ENCODE data around the gene IFT122. TPM values are rescaled to one million over a fixed set of nuclear protein-coding genes. Genes with fewer than 3 reads are reported as not detected.

The IFT122 gene
- total and polyA plus RNA-seq, 5 donors from 2014 or later: 2.5 to 19.3 (median 4.6) TPM

DNA sequence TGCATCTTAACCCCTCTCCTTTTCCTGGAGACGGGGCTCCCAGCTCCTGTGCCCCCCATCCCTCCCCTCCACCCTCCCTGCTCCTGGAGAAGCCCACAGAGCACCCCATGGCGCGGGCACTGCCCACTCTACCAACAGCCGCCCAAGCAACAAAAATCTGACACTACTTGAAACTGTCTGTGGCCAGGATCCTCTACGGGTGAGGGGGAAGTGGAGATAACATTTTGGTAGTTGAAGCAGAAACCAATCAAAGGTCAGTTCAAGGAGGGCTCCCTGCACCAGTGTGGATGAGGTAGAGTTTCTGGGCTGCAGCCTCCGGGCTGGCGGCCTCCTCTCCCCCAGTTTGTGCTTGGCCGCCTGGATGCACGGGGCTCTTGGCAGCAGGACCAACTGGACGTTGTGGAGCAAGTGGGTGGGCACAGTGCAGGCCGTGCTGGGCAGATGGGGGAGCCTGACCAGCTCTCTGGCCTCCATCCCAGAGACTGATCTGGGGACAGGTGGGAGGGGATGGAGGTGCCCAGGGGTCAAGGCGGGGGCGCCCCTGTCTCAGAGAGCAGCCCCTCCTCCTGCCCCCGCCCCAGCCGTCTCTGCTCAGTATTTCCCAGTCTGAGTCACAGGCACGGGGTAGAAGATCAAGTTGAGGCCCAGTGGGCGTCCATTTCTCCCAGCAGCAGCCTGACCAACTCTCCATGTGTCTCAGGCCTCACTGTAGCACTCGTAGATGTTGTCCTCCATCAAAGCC is 115.8 kb downstream of the IFT122 start:
- Histone ChIP-seq H3K36me3 (ENCODE audit: control insufficient read depth, insufficient read depth, low read length) (no peaks in the 10 kb centered on the region), H3K27me3 (ENCODE audit: control insufficient read depth, insufficient read depth, low read length) (no peaks in the 10 kb centered on the region), H3K4me1 (ENCODE audit: control insufficient read depth, insufficient read depth, low read length, poor library complexity, severe bottlenecking) (no peaks in the 10 kb centered on the region), H3K27ac (ENCODE audit: insufficient read depth, low read length, poor library complexity, severe bottlenecking) (no peak overlapping the region), H3K4me3 (ENCODE audit: low read depth, low read length) (no peak overlapping the region), H3K9me3 (ENCODE audit: control insufficient read depth in 2 of 2, low read length in 2 of 2) (no peaks in the 10 kb centered on the region)
- Mint-ChIP-seq H3K27me3 (peaks cover 9% of the 10 kb centered on the region), H3K9me3 (no peaks in the 10 kb centered on the region), H3K4me1 (peaks cover 0 to 7% (median 5%) of the 10 kb centered on the region in 4 donors), H3K36me3 (no peaks in the 10 kb centered on the region), H3K4me3 (no peak overlapping the region), H3K27ac (no peak overlapping the region)
- ATAC-seq (ENCODE audit: low read depth in 2 of 2) (no peak), DNase-seq (no peak)

DNA sequence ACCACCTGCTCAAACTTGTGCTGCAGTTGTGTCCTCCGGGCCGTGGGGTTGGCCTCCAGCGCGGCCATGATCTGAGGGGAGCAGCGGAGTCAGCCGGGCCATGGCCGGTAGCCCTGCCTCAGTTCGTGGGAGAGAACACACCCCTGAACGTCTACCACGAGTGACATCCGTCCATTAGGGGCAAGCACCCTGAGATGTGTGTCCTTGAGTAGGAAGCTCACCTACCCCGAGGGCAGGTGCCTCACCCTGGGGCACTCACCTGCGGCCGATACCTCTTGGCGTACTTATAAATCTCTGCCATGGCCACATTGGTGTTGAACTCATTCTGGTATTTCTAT is 116.3 kb downstream of the IFT122 start:
- no peak for ATAC-seq (ENCODE audit: low read depth in 2 of 2)
- no peak for DNase-seq
- Mint-ChIP-seq H3K9me3 (no peaks in the 10 kb centered on the region), H3K27ac (no peak overlapping the region), H3K4me1 (peaks cover 0 to 7% (median 5%) of the 10 kb centered on the region in 4 donors), H3K27me3 (peaks cover 9% of the 10 kb centered on the region), H3K36me3 (no peaks in the 10 kb centered on the region), H3K4me3 (no peak overlapping the region)
- Histone ChIP-seq H3K27ac (ENCODE audit: insufficient read depth, low read length, poor library complexity, severe bottlenecking) (no peak overlapping the region), H3K27me3 (ENCODE audit: control insufficient read depth, insufficient read depth, low read length) (no peaks in the 10 kb centered on the region), H3K4me1 (ENCODE audit: control insufficient read depth, insufficient read depth, low read length, poor library complexity, severe bottlenecking) (no peaks in the 10 kb centered on the region), H3K4me3 (ENCODE audit: low read depth, low read length) (no peak overlapping the region), H3K36me3 (ENCODE audit: control insufficient read depth, insufficient read depth, low read length) (no peaks in the 10 kb centered on the region), H3K9me3 (ENCODE audit: control insufficient read depth in 2 of 2, low read length in 2 of 2) (no peaks in the 10 kb centered on the region)

DNA sequence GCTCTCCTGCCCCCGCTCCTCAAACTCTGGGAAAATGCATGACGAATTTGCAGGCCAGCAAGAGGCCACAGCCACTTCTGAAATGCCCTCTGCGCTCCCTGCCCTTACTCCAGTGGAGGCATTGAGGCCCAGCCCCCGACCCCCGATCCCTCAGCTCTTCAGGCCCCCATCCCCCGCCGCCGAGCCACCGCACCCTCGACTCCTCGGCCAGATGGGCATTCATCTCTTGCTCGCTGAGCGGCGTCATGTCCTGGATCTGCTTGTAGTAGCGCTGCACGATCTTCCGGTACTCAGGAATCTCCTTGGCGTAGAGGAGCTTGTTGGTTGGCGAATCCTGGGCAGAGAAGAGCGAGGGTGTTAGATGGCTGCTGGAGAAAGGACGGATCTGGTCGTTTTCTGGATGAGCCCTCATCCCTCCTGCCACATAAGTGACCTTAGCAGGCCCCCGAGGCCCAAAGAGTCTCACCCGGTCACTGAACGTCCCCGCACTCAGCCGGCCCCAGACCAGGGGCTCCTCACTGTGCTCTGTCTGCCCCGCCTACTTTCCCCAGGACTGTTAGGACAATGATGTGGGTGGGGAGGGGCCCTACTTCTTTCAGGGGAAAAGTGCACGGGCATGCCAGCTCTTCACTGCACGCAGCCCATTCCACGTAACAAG is 117.0 kb downstream of the IFT122 start:
- Histone ChIP-seq H3K27ac (ENCODE audit: insufficient read depth, low read length, poor library complexity, severe bottlenecking) (no peak overlapping the region), H3K36me3 (ENCODE audit: control insufficient read depth, insufficient read depth, low read length) (no peaks in the 10 kb centered on the region), H3K4me3 (ENCODE audit: low read depth, low read length) (no peak overlapping the region), H3K27me3 (ENCODE audit: control insufficient read depth, insufficient read depth, low read length) (no peaks in the 10 kb centered on the region), H3K4me1 (ENCODE audit: control insufficient read depth, insufficient read depth, low read length, poor library complexity, severe bottlenecking) (no peaks in the 10 kb centered on the region), H3K9me3 (ENCODE audit: control insufficient read depth in 2 of 2, low read length in 2 of 2) (no peaks in the 10 kb centered on the region)
- no peaks in the 10 kb centered on the region for H3K36me3 Mint-ChIP-seq
- peaks cover 0 to 7% (median 5%) of the 10 kb centered on the region in 4 donors for H3K4me1 Mint-ChIP-seq
- ATAC-seq (ENCODE audit: low read depth in 2 of 2): no peak
- peaks cover 9% of the 10 kb centered on the region for H3K27me3 Mint-ChIP-seq
- H3K27ac Mint-ChIP-seq: no peak overlapping the region
- H3K9me3 Mint-ChIP-seq: no peaks in the 10 kb centered on the region
- DNase-seq: no peak
- no peak overlapping the region for H3K4me3 Mint-ChIP-seq

DNA sequence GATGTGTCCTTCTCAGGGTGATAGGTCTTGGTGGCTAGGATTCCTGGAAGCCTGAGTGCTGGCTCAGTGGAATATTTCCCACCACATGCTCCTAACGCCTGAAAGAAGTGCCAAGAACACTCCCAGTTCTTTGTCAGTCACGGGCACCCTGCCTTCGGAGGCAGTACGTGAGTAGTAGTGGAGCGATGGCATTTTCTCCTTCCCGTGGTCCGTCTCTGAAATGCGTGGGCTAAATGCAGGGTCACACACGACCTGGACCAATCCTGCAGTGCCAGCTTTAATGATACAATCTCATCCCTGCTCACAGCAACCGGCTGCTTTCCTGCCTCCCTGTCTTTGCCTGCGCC is 117.5 kb downstream of the IFT122 start:
- no peak for ATAC-seq (ENCODE audit: low read depth in 2 of 2)
- Mint-ChIP-seq H3K27me3 (peaks cover 9% of the 10 kb centered on the region), H3K4me3 (no peak overlapping the region), H3K36me3 (no peaks in the 10 kb centered on the region), H3K9me3 (no peaks in the 10 kb centered on the region), H3K27ac (no peak overlapping the region), H3K4me1 (peaks cover 0 to 7% (median 5%) of the 10 kb centered on the region in 4 donors)
- no peaks in the 10 kb centered on the region for H3K9me3 ChIP-seq (ENCODE audit: control insufficient read depth in 2 of 2, low read length in 2 of 2)
- no peak for DNase-seq
- H3K4me1 ChIP-seq (ENCODE audit: control insufficient read depth, insufficient read depth, low read length, poor library complexity, severe bottlenecking): no peaks in the 10 kb centered on the region
- H3K4me3 ChIP-seq (ENCODE audit: low read depth, low read length): no peak overlapping the region
- no peaks in the 10 kb centered on the region for H3K27me3 ChIP-seq (ENCODE audit: control insufficient read depth, insufficient read depth, low read length)
- H3K36me3 ChIP-seq (ENCODE audit: control insufficient read depth, insufficient read depth, low read length): no peaks in the 10 kb centered on the region
- no peak overlapping the region for H3K27ac ChIP-seq (ENCODE audit: insufficient read depth, low read length, poor library complexity, severe bottlenecking)

DNA sequence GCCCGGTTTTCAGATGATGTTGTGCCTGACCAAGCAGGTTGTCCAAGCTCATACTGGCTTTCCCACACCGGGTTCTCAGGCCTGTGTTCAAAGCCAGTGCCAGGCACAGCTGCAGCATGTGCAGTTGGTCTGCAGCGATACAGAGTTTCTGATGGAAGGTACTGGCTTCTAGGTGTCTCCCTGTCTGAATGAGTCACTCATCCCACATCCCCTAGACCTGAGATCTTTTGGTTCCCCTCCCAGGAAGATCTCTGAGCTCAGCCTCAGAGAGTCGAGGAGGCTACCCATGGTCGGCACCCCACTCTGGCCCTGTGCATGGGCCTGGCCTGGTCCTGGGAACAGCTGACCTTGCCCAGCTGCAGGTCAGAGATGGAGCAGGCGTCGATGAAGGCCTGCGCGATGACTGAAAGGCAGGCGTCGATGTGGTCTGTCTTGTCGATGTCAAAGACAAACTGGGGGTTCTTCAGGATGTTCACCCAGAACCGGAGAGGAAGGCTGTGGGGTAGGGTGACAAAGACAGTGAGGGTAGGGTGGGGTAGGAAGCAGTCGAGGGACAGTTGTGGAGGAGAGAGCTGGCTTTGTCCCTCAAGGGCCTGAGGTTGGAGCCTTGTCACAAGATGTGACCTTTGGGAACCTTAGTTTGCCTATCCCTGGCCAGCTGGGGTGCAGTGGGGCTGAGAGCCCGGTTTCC is 118.2 kb downstream of the IFT122 start:
- Histone ChIP-seq H3K27ac (ENCODE audit: insufficient read depth, low read length, poor library complexity, severe bottlenecking) (no peak overlapping the region), H3K4me1 (ENCODE audit: control insufficient read depth, insufficient read depth, low read length, poor library complexity, severe bottlenecking) (no peaks in the 10 kb centered on the region), H3K36me3 (ENCODE audit: control insufficient read depth, insufficient read depth, low read length) (no peaks in the 10 kb centered on the region), H3K27me3 (ENCODE audit: control insufficient read depth, insufficient read depth, low read length) (no peaks in the 10 kb centered on the region), H3K9me3 (ENCODE audit: control insufficient read depth in 2 of 2, low read length in 2 of 2) (no peaks in the 10 kb centered on the region), H3K4me3 (ENCODE audit: low read depth, low read length) (no peak overlapping the region)
- DNase-seq (no peak), ATAC-seq (ENCODE audit: low read depth in 2 of 2) (no peak)
- Mint-ChIP-seq H3K27ac (no peak overlapping the region), H3K4me1 (peaks cover 0 to 7% (median 5%) of the 10 kb centered on the region in 4 donors), H3K27me3 (peaks cover 9% of the 10 kb centered on the region), H3K36me3 (no peaks in the 10 kb centered on the region), H3K4me3 (no peak overlapping the region), H3K9me3 (no peaks in the 10 kb centered on the region)

DNA sequence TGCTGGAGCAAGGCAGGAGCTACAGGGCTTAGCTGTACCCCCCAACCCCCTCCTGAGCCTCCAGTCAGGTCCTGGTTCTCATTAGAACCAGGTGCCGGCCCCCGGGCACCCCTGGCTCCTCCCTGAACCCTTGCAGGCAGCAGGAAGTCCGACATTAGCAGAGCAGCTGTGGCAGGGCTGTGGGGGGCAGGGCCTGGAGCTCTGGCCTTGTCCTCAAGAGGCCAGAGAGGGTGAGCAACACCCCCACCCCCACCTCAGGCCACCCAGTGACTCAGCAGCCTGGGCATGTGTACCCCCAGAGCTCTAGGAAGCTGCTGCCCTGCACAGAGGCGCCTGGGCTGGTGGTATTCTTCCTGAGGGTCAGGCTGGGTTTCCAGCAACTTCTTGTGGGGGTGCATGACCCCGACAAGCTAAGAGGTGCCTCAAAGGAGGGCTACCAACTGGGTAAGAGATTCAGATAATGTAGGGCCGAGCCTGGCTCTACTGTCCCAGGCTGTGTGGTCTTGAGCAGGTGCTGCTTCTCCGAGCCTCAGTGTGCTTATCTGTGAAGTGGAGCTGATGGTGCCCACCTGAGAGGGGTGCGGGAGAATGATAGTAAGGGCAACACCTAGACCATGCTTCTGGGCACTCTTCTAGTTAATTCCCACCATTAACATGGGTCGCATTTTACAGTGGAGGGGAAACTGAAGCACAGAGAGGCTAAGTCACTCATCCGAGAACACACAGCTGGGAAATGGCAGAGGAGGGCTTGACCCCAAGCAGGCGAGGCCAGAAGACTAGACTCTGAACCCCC is 118.9 kb downstream of the IFT122 start:
- H3K27ac Mint-ChIP-seq: no peak overlapping the region
- no peaks in the 10 kb centered on the region for H3K9me3 Mint-ChIP-seq
- H3K4me1 Mint-ChIP-seq: peaks cover 0 to 6% (median 4%) of the 10 kb centered on the region in 4 donors
- H3K27me3 Mint-ChIP-seq: peaks cover 3% of the 10 kb centered on the region
- ATAC-seq (ENCODE audit: low read depth in 2 of 2): no peak
- H3K4me1 ChIP-seq (ENCODE audit: control insufficient read depth, insufficient read depth, low read length, poor library complexity, severe bottlenecking): no peaks in the 10 kb centered on the region
- H3K27ac ChIP-seq (ENCODE audit: insufficient read depth, low read length, poor library complexity, severe bottlenecking): no peak overlapping the region
- no peaks in the 10 kb centered on the region for H3K27me3 ChIP-seq (ENCODE audit: control insufficient read depth, insufficient read depth, low read length)
- no peak overlapping the region for H3K4me3 Mint-ChIP-seq
- no peaks in the 10 kb centered on the region for H3K36me3 Mint-ChIP-seq
- H3K9me3 ChIP-seq (ENCODE audit: control insufficient read depth in 2 of 2, low read length in 2 of 2): no peaks in the 10 kb centered on the region
- H3K4me3 ChIP-seq (ENCODE audit: low read depth, low read length): no peak overlapping the region
- H3K36me3 ChIP-seq (ENCODE audit: control insufficient read depth, insufficient read depth, low read length): no peaks in the 10 kb centered on the region
- DNase-seq: no peak

DNA sequence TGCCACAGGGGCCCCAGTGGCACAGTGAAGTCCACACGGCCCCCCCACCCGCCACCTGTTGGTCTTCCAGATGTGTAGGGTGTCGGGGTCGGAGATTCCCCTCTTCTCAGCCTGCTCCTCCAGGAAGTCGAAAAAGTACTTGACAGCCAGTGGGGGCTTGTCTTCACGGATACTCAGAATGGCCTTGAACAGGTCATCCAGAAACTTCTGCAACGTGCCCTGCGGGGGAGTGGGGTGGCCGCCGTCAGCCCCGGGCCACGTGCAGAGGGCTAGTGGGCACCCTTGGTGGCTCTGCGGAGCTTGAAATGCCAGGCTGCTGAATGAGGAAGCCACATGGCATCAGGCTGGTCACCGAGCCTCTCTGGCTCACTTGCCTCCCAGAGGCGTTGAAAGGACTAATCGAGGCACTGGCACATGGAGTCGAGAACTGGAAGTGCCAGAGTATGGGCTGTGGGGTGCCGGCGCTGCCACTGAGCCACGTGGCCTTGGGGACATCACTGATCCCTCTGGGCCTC is 119.6 kb downstream of the IFT122 start:
- ATAC-seq (ENCODE audit: low read depth in 2 of 2): no peak
- H3K4me3 Mint-ChIP-seq: no peak overlapping the region
- H3K36me3 Mint-ChIP-seq: no peaks in the 10 kb centered on the region

More for the DNA sequence above, 119.6 kb downstream of the IFT122 start:
- no peak overlapping the region for H3K27ac ChIP-seq (ENCODE audit: insufficient read depth, low read length, poor library complexity, severe bottlenecking)
- no peaks in the 10 kb centered on the region for H3K9me3 Mint-ChIP-seq
- H3K36me3 ChIP-seq (ENCODE audit: control insufficient read depth, insufficient read depth, low read length): no peaks in the 10 kb centered on the region
- H3K27me3 ChIP-seq (ENCODE audit: control insufficient read depth, insufficient read depth, low read length): no peaks in the 10 kb centered on the region
- H3K27ac Mint-ChIP-seq: no peak overlapping the region
- peaks cover 0 to 1% (median under 1%) of the 10 kb centered on the region in 4 donors for H3K4me1 Mint-ChIP-seq
- DNase-seq: no peak
- H3K4me3 ChIP-seq (ENCODE audit: low read depth, low read length): no peak overlapping the region
- no peaks in the 10 kb centered on the region for H3K9me3 ChIP-seq (ENCODE audit: control insufficient read depth in 2 of 2, low read length in 2 of 2)
- no peaks in the 10 kb centered on the region for H3K27me3 Mint-ChIP-seq
- no peaks in the 10 kb centered on the region for H3K4me1 ChIP-seq (ENCODE audit: control insufficient read depth, insufficient read depth, low read length, poor library complexity, severe bottlenecking)
